GM18858 (cell line): ENCODE data around the gene ANKUB1.

Source experiments
- ATAC-seq: cut with Tn5 transposase; IDR thresholded peaks from one replicate; pipeline ENCODE4 v1.9.1; 2021; ENCODE audit not compliant: unreplicated experiment

Gene ANKUB1

GRCh38 chr3:149713730-149714654 lies 78.4 kb downstream of the ANKUB1 start:
- ATAC-seq = no peak
